Natural killer cell (primary cell): ENCODE results near the gene BRS3. TPM values are rescaled to one million over a fixed set of nuclear protein-coding genes. Genes with fewer than 3 reads are reported as not detected.

Source experiments
- ATAC-seq, 3 donors: fragments of 150-1000 bp in 2 of 3; fragments of 200-7000 bp in 1 of 3; cut with Tn5 transposase; 1 replicate in 1 of 3; 2 replicates in 2 of 3; pipeline ENCODE4 v1.10.0; 2021; ENCODE audit warnings: mild to moderate bottlenecking in 2 of 3, moderate library complexity in 2 of 3
- DNase-seq, 2 donors: peaks; one replicate each; pipeline versions ENCODE4 v3.0.0 to v3.0.0-alpha.2; 2013 to 2021; ENCODE audit warnings: mixed read lengths in 1 of 2
- H3K27ac ChIP-seq: one replicate; pipeline ENCODE4 v1.5.1; 2013; ENCODE audit warnings: mild to moderate bottlenecking, low read length
- H3K27me3 ChIP-seq: one replicate; pipeline ENCODE4 v1.6.1; 2013; ENCODE audit warnings: low read length; ENCODE audit not compliant: control insufficient read depth, insufficient read depth
- H3K36me3 ChIP-seq: one replicate; pipeline ENCODE4 v1.6.1; 2013; ENCODE audit warnings: low read length; ENCODE audit not compliant: control insufficient read depth, insufficient read depth
- H3K4me1 ChIP-seq: one replicate; pipeline ENCODE4 v1.6.1; 2013; ENCODE audit warnings: low read length; ENCODE audit not compliant: control insufficient read depth, insufficient read depth
- H3K4me3 ChIP-seq: one replicate; pipeline ENCODE4 v1.5.1; 2013; ENCODE audit warnings: low read length
- H3K9me3 ChIP-seq: one replicate; pipeline ENCODE4 v1.6.1; 2013; ENCODE audit warnings: low read length; ENCODE audit not compliant: control insufficient read depth, insufficient read depth
- H3K27ac Mint-ChIP-seq, 2 donors: one replicate each; pipeline ENCODE4 v1.8.0; 2022; ENCODE audit warnings: mild to moderate bottlenecking in 2 of 2, mixed read lengths in 2 of 2, moderate library complexity in 1 of 2
- H3K27me3 Mint-ChIP-seq, 2 donors: one replicate each; pipeline ENCODE4 v1.8.0; 2022; ENCODE audit warnings: low read depth in 2 of 2, mixed read lengths in 2 of 2
- H3K36me3 Mint-ChIP-seq: one replicate; pipeline ENCODE4 v1.8.0; 2022; ENCODE audit warnings: mixed read lengths
- H3K4me1 Mint-ChIP-seq, 2 donors: one replicate each; pipeline ENCODE4 v1.8.0; 2022; ENCODE audit warnings: mixed read lengths in 2 of 2
- H3K4me3 Mint-ChIP-seq: one replicate; pipeline ENCODE4 v1.8.0; 2022; ENCODE audit warnings: mild to moderate bottlenecking, moderate library complexity, mixed read lengths
- H3K9me3 Mint-ChIP-seq, 2 donors: one replicate each; pipeline ENCODE4 v1.8.0; 2022; ENCODE audit warnings: mixed read lengths in 2 of 2
- CTCF ChIP-seq: fragments of 200-600 bp; IDR thresholded peaks from one replicate; pipeline ENCODE4 v1.8.0; 2022; ENCODE audit warnings: antibody characterized with exemption
- WGBS: methylation state at CpG from one replicate; pipeline ENCODE4 v1.1.7; 2013; ENCODE audit warnings: missing lambda C conversion rate; ENCODE audit not compliant: insufficient coverage; 5-methylcytosine and 5-hydroxymethylcytosine counted together
- intact Hi-C: fragments of 100-400 bp; cut with micrococcal nuclease; formaldehyde crosslinking; loops from one replicate; pipeline ENCODE4 v1.14.2; 2022
- total RNA-seq, 4 donors: library from RNA; stranded (reverse); fragments of 120-200 nt in 1 of 4; gene quantifications; one replicate each; pipeline versions ENCODE4 v1.2.3 to v1.2.4, GENCODE V29; 2013 to 2022

BRS3 gene
- total RNA-seq, 3 donors from 2014 or later (not counting 1 experiment from before 2014, with no cell fraction given) = not detected

GRCh38 chrX:136488706-136489105 lies 959 bp downstream of the BRS3 start:
- H3K36me3 ChIP-seq = no peaks in the 10 kb centered on the region
- Mint-ChIP-seq H3K4me1 (no peaks in the 10 kb centered on the region), H3K27ac (no peak overlapping the region), H3K27me3 (peaks cover 24 to 73% of the 10 kb centered on the region in 2 donors), H3K4me3 (no peak overlapping the region), H3K9me3 (no peaks in the 10 kb centered on the region), H3K36me3 (no peaks in the 10 kb centered on the region)
- ATAC-seq = no peak
- H3K4me1 ChIP-seq = no peaks in the 10 kb centered on the region
- no peak for DNase-seq
- H3K9me3 ChIP-seq = no peaks in the 10 kb centered on the region
- no peak overlapping the region for H3K27ac ChIP-seq
- H3K27me3 ChIP-seq = peaks cover 2% of the 10 kb centered on the region
- WGBS = 67% methylated on average over 1 of the region's 5 CpGs
- intact Hi-C loops = no loop called here
- no peak for TF ChIP-seq CTCF
- no peak overlapping the region for H3K4me3 ChIP-seq

- Histone ChIP-seq H3K27me3 (peaks cover 2% of the 10 kb centered on the region), H3K36me3 (no peaks in the 10 kb centered on the region), H3K4me1 (peaks cover 5% of the 10 kb centered on the region), H3K27ac (no peak overlapping the region), H3K4me3 (no peak overlapping the region), H3K9me3 (no peaks in the 10 kb centered on the region)
- no peak for TF ChIP-seq CTCF
- Mint-ChIP-seq H3K36me3 (no peaks in the 10 kb centered on the region), H3K27me3 (peaks cover 21 to 49% of the 10 kb centered on the region in 2 donors), H3K27ac (no peak overlapping the region), H3K4me1 (no peaks in the 10 kb centered on the region), H3K9me3 (no peaks in the 10 kb centered on the region), H3K4me3 (no peak overlapping the region)
- 93% methylated on average over 6 of the region's 6 CpGs for WGBS
- no peak for ATAC-seq
- intact Hi-C loops = loop anchor here (10.0 kb wide), 2 partner anchors 203 to 517 kb away; partner anchors contain the start of gene MMGT1
- no peak for DNase-seq
These were observed 4.1 kb downstream of the BRS3 start for GRCh38 chrX:136491832-136492231.

- Histone ChIP-seq H3K36me3 (no peaks in the 10 kb centered on the region), H3K27me3 (peaks cover 2% of the 10 kb centered on the region), H3K27ac (no peak overlapping the region), H3K9me3 (no peaks in the 10 kb centered on the region), H3K4me1 (peaks cover 5% of the 10 kb centered on the region), H3K4me3 (no peak overlapping the region)
- Mint-ChIP-seq H3K36me3 (no peaks in the 10 kb centered on the region), H3K27ac (no peak overlapping the region), H3K9me3 (no peaks in the 10 kb centered on the region), H3K27me3 (peaks cover 21 to 46% of the 10 kb centered on the region in 2 donors), H3K4me3 (no peak overlapping the region), H3K4me1 (peaks cover 0 to 3% of the 10 kb centered on the region in 2 donors)
- DNase-seq = no peak
- ATAC-seq = no peak
- no peak for TF ChIP-seq CTCF
- WGBS = 0% methylated on average over 1 of the region's 1 CpG
- intact Hi-C loops = loop anchor here (10.0 kb wide), 2 partner anchors 202 to 518 kb away; partner anchors contain the start of gene MMGT1
These were observed 5.3 kb downstream of the BRS3 start for GRCh38 chrX:136493011-136493410.

- peak overlapping the region in 1 of 2 donors; percentile 71 for H3K27ac Mint-ChIP-seq
These were observed 7.3 kb downstream of the BRS3 start for GRCh38 chrX:136495043-136495442.

More at GRCh38 chrX:136495043-136495442, 7.3 kb downstream of the BRS3 start:
- 68% methylated on average over 3 of the region's 4 CpGs for WGBS
- no peak overlapping the region for H3K4me3 ChIP-seq
- peak overlapping the region; percentile 25 for H3K4me3 Mint-ChIP-seq
- H3K4me1 ChIP-seq = peaks cover 5% of the 10 kb centered on the region
- no peak for TF ChIP-seq CTCF
- intact Hi-C loops = loop anchor here (10.0 kb wide), 2 partner anchors 200 to 520 kb away; partner anchors contain the start of gene MMGT1
- no peaks in the 10 kb centered on the region for H3K27me3 ChIP-seq
- peaks cover 12 to 16% of the 10 kb centered on the region in 2 donors for H3K4me1 Mint-ChIP-seq
- no peak overlapping the region for H3K27ac ChIP-seq
- H3K36me3 ChIP-seq = no peaks in the 10 kb centered on the region
- DNase-seq (no peak), ATAC-seq (no peak)
- H3K36me3 Mint-ChIP-seq = no peaks in the 10 kb centered on the region
- H3K9me3 ChIP-seq = no peaks in the 10 kb centered on the region
- H3K9me3 Mint-ChIP-seq = no peaks in the 10 kb centered on the region
- peaks cover 12 to 27% of the 10 kb centered on the region in 2 donors for H3K27me3 Mint-ChIP-seq
